Activated CD4-positive, alpha-beta T cell treated with anti-CD3 and anti-CD28 coated beads, Interleukin-2, amount 50 U/mL, for 4 hours (primary cell): ENCODE measurements around the gene MERTK.
"Not testable (repeated sequence)": the region's sequence is repeated elsewhere in the genome, so short reads cannot be mapped to it uniquely, and the experiment has no call there.

ENCODE experiments used
- DNase-seq, 2 experiments: peaks; one replicate each; pipeline ENCODE4 v3.0.0-alpha.2; 2020

Gene MERTK

GRCh38 chr2:112048887-112049286 lies 150.5 kb downstream of the MERTK start:
- peak in 1 of 2 experiments; percentile 11 for DNase-seq

- DNase-seq, result no peak
Observed at GRCh38 chr2:112050316-112050715, 151.9 kb downstream of the MERTK start.

DNA sequence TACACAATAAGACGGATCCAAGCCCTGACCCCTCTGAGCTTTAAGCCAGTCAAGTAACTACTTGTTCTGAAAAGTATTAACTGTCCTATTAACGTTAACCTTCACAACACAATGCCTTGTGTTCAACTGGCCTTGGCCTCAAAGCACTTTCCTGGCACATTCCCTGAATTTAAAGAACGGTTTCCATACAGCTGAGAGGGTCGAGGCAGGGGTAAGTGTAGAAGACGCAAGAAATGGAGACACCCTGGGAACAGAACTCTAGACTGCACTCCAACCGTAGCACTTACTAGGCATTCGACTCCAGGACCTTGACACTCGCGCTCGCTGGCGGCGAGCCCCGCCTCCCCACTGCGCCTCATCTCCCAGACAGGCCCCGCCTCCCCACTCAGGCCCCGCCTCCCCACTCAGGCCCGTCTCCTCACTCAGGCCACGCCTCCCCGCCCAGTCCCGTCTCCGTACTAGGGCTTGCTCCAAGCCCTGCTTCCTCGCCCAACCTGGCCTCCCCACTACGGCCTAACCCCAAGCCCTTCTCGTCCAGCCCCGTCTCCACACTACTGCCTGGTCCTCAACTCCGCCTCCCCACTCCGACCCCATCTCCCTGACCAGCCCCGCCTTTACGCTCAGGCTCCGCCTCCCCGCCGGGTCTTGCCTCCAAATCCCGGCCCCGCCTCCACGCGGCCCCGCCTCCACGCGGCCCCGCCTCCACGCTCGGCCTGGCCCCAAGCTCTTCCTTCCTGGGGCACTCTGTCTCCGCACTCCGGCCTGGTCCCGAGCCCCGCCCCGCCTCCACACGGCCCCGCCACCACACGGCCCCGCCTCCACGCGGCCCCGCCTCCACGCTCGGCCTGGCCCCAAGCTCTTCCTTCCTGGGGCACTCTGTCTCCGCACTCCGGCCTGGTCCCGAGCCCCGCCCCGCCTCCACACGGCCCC lies 155.8 kb downstream of the MERTK start:
- peak; percentile 97 to 98 for DNase-seq

DNA sequence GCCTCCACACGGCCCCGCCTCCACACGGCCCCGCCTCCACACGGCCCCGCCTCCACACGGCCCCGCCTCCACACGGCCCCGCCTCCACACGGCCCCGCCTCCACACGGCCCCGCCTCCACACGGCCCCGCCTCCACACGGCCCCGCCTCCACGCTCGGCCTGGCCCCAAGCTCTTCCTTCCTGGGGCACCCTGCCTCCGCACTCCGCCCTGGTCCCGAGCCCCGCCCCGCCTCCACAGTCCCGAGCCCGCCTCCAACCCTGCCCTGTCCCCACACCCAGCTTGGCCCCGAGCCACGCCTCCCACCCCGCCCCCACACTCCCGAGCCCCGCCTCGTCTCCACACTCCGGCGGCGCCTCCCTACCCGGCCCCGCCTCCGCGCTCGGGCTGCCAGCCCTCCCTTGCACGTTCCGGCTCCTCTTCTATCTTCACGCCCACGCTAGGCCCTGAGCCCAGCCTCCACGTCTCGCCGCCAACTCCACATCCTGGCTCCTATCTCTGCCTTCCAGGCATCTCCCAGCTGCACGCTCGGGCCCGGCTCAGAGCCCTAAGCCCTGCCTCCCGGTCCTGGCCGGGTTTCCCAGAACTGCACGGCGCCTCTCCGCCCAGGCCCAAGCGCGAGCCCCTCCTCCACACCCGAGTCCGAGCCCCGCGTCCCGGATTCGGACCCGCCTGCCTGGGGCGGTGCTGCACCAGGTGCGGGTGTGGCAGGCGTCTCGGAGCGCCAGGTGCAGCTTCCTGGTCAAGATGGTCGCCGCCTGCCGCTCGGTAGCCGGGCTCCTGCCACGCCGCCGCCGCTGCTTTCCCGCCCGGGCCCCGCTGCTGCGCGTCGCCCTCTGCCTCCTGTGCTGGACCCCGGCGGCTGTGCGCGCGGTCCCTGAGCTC lies 156.7 kb downstream of the MERTK start, which contains the start of gene TMEM87B:
TMEM87B (plus strand) TSS at position 423 of the 883 bp plus-strand sequence; CDS start at position 746, 323 bp downstream.
- peak; percentile 99 for DNase-seq

DNA sequence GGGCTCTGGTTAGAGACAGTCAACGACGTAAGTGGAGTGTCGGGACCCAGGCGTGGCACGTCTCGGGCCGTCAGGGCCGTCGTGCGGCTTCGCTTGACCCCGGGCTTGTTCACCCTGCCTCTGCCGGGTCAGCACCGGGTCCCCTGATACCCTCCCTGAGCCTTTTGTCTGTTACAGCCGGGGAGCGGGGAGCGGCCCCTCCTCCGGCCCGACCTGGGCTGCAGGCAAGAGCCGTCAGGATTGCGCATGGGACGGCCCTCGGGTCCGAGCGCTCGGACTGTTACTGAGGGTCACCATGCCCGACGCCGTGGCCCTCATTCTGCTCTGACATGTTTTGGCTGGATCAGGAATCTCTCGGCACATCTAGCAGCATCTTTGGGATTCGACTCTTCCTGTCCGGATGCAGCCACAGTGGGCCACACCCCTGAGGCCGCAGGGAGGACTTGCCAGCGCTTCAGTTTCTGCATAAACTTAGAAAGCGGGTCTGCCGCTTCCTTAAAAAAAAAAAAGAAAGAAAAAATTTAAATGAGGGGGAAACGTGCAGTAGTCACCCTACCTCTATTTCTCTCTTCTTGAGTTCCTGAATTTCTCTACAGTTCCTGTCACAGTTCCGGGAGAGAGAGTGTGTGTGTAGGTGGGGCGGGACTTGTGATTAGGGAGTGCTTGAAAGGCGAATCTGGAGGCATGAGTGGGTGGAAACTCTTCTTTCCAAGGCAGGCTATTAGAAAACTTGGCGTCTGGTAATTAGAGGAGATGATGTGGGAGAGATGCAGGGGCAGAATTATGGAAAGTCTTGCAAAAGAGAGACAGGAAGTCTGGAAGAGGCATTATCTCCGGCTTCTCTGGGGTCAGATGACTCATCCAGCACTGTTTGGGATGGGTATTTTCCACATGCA lies 157.6 kb downstream of the MERTK start:
- DNase-seq, result peak; percentile 5 to 7

GRCh38 chr2:112056626-112056987 lies 158.2 kb downstream of the MERTK start:
- DNase-seq, result no peak

GRCh38 chr2:112059671-112060070 lies 161.3 kb downstream of the MERTK start:
- no peak for DNase-seq

DNA sequence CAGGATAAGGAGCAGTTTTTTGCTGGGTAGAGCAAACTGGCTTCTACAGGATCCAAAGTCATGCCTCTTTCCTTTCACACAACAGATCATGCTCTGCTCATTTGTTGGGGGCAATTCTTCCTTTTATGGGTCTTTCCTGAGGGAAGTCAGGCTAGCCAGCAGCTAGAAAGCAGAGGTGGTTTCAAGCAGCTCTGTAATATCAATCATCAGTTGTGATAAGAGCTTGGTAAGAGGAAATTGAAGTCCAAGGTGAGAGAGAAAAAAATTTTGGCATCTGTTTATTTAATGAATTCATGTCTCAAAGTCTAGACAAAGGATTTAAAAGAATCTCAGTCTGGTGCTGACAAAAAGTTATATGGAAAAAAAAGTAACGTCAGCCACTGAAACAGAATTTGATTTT lies 162.9 kb downstream of the MERTK start:
- no peak for DNase-seq

- DNase-seq, result no peak
Observed at GRCh38 chr2:112061840-112062239, 163.4 kb downstream of the MERTK start.

DNA sequence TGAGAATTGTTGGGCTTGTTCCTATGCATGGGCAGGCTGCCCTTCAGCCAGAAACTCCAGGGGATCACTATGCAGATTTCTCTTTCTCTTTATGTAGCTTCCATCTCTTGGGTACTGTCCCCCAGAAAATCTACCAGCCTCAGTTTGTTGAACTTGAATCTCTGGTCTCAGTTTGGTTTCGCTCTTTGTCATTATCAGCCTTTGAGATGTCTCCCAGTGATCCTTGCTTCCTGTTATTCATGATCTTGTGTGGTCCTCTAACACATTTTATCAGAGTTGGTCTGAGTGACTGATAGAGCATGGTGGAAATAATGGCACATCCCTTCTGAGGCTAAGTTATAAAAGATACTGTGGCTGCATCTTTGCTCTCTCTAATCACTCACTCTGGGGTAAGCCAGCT lies 164.5 kb downstream of the MERTK start:
- DNase-seq, result no peak

GRCh38 chr2:112065486-112065885 lies 167.1 kb downstream of the MERTK start:
- no peak for DNase-seq

GRCh38 chr2:112065966-112066365 lies 167.6 kb downstream of the MERTK start:
- DNase-seq, result no peak

- DNase-seq, result not testable (repeated sequence)
Observed at GRCh38 chr2:112069794-112070193, 171.4 kb downstream of the MERTK start.

GRCh38 chr2:112073875-112074274 lies 175.5 kb downstream of the MERTK start:
- DNase-seq, result no peak

DNA sequence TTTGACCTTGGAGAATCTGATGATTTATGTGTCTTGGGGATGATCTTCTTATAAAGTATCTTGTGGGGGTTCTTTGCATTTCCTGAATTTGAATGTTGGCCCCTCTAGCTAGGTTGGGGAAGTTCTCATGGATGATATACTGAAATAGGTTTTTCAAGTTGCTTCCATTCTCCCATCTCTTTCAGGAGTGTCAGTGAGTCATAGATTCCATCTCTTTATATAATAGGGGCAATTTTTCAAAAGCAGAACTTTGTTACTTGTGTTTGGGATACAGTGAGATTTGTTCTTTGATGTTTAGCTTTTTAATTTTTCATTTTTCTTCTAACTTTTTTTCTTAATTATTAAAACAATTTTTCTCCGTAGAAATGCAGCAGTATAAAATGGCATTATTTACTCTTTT lies 176.1 kb downstream of the MERTK start:
- no peak for DNase-seq

GRCh38 chr2:112075490-112076260 lies 177.3 kb downstream of the MERTK start:
- DNase-seq, result no peak

- no peak for DNase-seq
Observed at GRCh38 chr2:112077814-112078213, 179.4 kb downstream of the MERTK start.
